ENCODE data around the gene FAAH. TPM values are rescaled to one million over a fixed set of nuclear protein-coding genes. Genes with fewer than 3 reads are reported as not detected.
A peak's percentile ranks its signal among the peaks of the same experiment; 100 is the strongest.

FAAH gene
- total RNA-seq, 4 donors from 2014 or later = 103 to 199 (median 152) TPM

- H3K9me3 ChIP-seq = no peaks in the 10 kb centered on the region
- no peaks in the 10 kb centered on the region for H3K27me3 ChIP-seq
- no peaks in the 10 kb centered on the region for H3K36me3 ChIP-seq
- no peak overlapping the region for H3K4me3 ChIP-seq (replicated peaks in 1 of 3)
- TF ChIP-seq CTCF (IDR thresholded peaks at IDR 0.05) = no peak
- TF ChIP-seq POLR2A (IDR thresholded peaks at IDR 0.05) = no peak
- no peak for DNase-seq
- no peak overlapping the region for H3K27ac ChIP-seq
- intact Hi-C loops (cut with DNase I) = no loop called here
- WGBS, 2 donors = 53 to 57% methylated on average over 12 to 14 of the region's 14 CpGs
- peaks cover 0 to 10% of the 10 kb centered on the region in 2 donors for H3K4me1 ChIP-seq
Observed at GRCh38 chr1:46447499-46448108, 53.5 kb downstream of the FAAH start.

- peaks cover 0 to 10% of the 10 kb centered on the region in 2 donors for H3K4me1 ChIP-seq
- no peaks in the 10 kb centered on the region for H3K27me3 ChIP-seq
- H3K4me3 ChIP-seq (replicated peaks in 1 of 3) = no peak overlapping the region
- no peaks in the 10 kb centered on the region for H3K36me3 ChIP-seq
- no peak overlapping the region for H3K27ac ChIP-seq
- DNase-seq = peak in 1 of 2 donors; percentile 3
- H3K9me3 ChIP-seq = no peaks in the 10 kb centered on the region
- intact Hi-C loops (cut with DNase I) = no loop called here
- WGBS, 2 donors = 7 to 9% methylated on average over 51 of the region's 76 CpGs
- no peak for TF ChIP-seq CTCF (IDR thresholded peaks at IDR 0.05)
- TF ChIP-seq POLR2A (IDR thresholded peaks at IDR 0.05) = no peak
Observed at GRCh38 chr1:46448109-46448911, 54.2 kb downstream of the FAAH start.

- 89 to 90% methylated on average over 6 of the region's 6 CpGs for WGBS, 2 donors
- Histone ChIP-seq H3K4me1 (peaks cover 0 to 10% of the 10 kb centered on the region in 2 donors), H3K4me3 (replicated peaks in 1 of 3) (no peak overlapping the region), H3K27me3 (no peaks in the 10 kb centered on the region), H3K36me3 (no peaks in the 10 kb centered on the region), H3K9me3 (no peaks in the 10 kb centered on the region), H3K27ac (no peak overlapping the region)
- intact Hi-C loops (cut with DNase I) = no loop called here
- DNase-seq = no peak
- TF ChIP-seq POLR2A (IDR thresholded peaks at IDR 0.05) (no peak), CTCF (IDR thresholded peaks at IDR 0.05) (no peak)
Observed at GRCh38 chr1:46449223-46450159, 55.4 kb downstream of the FAAH start.

GRCh38 chr1:46450160-46450517 lies 56.0 kb downstream of the FAAH start:
- intact Hi-C loops (cut with DNase I) = no loop called here
- H3K9me3 ChIP-seq = no peaks in the 10 kb centered on the region
- 100% methylated on average over 1 of the region's 1 CpG for WGBS, 2 donors
- no peak overlapping the region for H3K27ac ChIP-seq
- no peaks in the 10 kb centered on the region for H3K36me3 ChIP-seq
- no peak for DNase-seq
- TF ChIP-seq POLR2A (IDR thresholded peaks at IDR 0.05) = no peak
- TF ChIP-seq CTCF (IDR thresholded peaks at IDR 0.05) = no peak
- H3K4me3 ChIP-seq (replicated peaks in 1 of 3) = no peak overlapping the region
- H3K27me3 ChIP-seq = no peaks in the 10 kb centered on the region
- peaks cover 0 to 10% of the 10 kb centered on the region in 2 donors for H3K4me1 ChIP-seq
